OCI-LY3 (cell line): ENCODE data around the gene AURKA.

ENCODE experiments used
- EZH2phosphoT487 ChIP-seq: fragments of 200-600 bp; shearing (Covaris generic); IDR thresholded peaks from 2 replicates; pipeline ENCODE4 v1.6.1; 2018; ENCODE audit warnings: antibody characterized with exemption, mixed run types, low read depth
- TF ChIP-seq, protein P1 (sequence below): fragments of 200-600, 300-600 bp; sonication (generic); IDR thresholded peaks from 2 replicates; pipeline ENCODE4 v1.5.1; 2014; ENCODE audit warnings: antibody characterized with exemption, low read length, low read depth

DNA sequence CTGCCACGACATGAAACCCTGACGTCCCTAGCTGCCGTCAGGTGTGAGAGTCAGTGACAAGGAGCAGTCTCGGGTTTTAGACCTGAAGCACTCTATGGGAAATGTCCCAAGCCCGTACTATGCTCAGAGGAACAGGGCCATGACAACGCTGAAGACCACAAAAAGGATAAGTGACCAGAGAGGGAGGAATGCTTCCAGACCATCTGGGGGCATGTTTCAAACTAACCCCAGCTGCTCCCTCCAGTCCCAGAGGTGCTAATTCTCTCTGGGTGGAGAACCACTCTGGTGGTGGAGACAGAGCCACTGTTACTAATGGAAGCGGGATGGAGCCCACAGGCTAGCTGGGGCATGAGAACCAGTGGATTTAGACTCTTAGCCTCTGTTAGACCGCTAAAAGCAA is 8.7 kb downstream of the AURKA start:
- TF ChIP-seq, protein P1, sequence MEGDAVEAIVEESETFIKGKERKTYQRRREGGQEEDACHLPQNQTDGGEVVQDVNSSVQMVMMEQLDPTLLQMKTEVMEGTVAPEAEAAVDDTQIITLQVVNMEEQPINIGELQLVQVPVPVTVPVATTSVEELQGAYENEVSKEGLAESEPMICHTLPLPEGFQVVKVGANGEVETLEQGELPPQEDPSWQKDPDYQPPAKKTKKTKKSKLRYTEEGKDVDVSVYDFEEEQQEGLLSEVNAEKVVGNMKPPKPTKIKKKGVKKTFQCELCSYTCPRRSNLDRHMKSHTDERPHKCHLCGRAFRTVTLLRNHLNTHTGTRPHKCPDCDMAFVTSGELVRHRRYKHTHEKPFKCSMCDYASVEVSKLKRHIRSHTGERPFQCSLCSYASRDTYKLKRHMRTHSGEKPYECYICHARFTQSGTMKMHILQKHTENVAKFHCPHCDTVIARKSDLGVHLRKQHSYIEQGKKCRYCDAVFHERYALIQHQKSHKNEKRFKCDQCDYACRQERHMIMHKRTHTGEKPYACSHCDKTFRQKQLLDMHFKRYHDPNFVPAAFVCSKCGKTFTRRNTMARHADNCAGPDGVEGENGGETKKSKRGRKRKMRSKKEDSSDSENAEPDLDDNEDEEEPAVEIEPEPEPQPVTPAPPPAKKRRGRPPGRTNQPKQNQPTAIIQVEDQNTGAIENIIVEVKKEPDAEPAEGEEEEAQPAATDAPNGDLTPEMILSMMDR: no peak
- TF ChIP-seq EZH2phosphoT487: no peak
